ENCODE data around the gene FDX1. TPM values are rescaled to one million over a fixed set of nuclear protein-coding genes. Genes with fewer than 3 reads are reported as not detected.

The FDX1 gene
- total RNA-seq, 1 experiment from 2014 or later, result 13.6 TPM

DNA sequence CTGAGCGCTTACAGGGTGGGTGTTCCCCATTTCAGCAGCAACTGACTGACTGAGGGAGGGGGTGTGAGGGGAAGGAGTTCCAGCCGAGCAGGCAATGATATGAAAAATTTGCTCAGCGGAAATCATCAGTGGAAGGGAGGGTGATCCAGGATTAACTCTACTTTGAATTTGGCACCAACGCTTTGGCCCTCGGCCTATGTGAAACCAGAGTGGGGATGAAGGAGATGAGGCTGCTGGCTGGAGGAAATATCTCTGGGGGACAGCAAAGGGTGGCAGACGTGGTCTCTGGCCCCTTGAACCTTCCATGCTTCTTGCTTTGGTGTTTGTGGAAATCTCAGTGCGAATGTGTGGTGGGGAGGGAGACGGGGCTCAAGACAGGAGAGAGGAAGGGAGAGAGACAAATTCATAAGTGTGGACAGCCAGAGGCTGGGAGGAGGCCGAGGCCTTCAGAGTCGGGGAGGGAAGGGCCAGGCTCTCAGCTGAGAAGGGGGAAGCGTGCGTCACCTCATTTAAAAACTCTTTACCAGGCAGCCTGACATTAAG is 83.6 kb downstream of the FDX1 start:
- POLR2A ChIA-PET, result no interaction called here
- in situ Hi-C loops (cut with HindIII; ENCODE audit: low pct_unique_long_range_greater_than_20kb, low sequenced_read_pairs) (no loop called here), intact Hi-C loops (cut with micrococcal nuclease; ENCODE audit: unreplicated experiment) (no loop called here)
- no TSS peak for BruUV-seq (replicated peaks)
- Histone ChIP-seq H3K27me3 (ENCODE audit: control insufficient read depth, insufficient read depth, low read length) (peaks cover 4% of the 10 kb centered on the region; the same call in 1 of the 2 replicates), H3K4me3 (ENCODE audit: low read depth in 2 of 2, low read length in 2 of 2) (no peak overlapping the region), H3K4me1 (ENCODE audit: control insufficient read depth, insufficient read depth, low read length) (no peaks in the 10 kb centered on the region), H3K9me3 (ENCODE audit: control insufficient read depth, insufficient read depth, low read depth, low read length) (no peaks in the 10 kb centered on the region), H3K27ac (ENCODE audit: low read length) (no peak overlapping the region), H3K36me3 (ENCODE audit: control insufficient read depth, insufficient read depth, low read length) (no peaks in the 10 kb centered on the region)
- no peak for ATAC-seq
- TF ChIP-seq TCF7L2 (IDR thresholded peaks at IDR 0.05; ENCODE audit: low read depth, low read length), result no peak
- DNase-seq (ENCODE audit: low read depth, low spot score), result no peak
- CTCF ChIA-PET, result no interaction called here

DNA sequence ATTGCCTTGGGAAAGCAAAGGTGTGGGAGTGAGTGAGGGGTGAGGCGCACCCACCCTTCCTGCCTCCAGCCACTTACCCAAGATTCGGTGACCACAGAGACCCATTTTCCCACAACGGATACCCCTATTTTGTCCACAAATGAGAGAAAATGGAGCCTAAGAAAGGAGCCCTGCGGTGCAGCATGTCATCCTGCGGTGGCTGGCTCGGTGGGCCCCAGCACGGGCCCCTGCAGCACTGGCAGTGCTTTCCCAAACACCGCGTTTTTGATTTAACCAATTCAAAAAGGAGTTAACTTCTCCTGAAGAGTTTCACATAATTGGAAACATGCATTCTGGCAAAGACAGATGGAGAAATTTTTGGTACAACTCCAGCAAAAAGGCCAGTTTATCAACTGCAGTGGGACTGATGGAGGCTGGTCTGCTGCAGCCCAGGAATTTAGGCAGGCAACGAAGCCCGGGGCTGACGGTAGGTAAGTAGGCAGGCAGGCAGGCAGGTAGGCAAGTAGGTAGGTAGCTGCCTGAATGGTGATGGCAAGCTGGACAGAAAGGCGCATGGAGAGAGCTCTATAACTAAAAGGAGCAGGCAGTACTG is 84.2 kb downstream of the FDX1 start:
- TF ChIP-seq CTCF (IDR thresholded peaks at IDR 0.05) (no peak), TCF7L2 (IDR thresholded peaks at IDR 0.05; ENCODE audit: low read depth, low read length) (no peak), POLR2AphosphoS5 (IDR thresholded peaks at IDR 0.05; ENCODE audit: low read depth, low read length) (no peak), SIN3A (IDR thresholded peaks at IDR 0.05; ENCODE audit: borderline replicate concordance, insufficient read depth, low read depth, low read length) (no peak), REST (IDR thresholded peaks at IDR 0.05; ENCODE audit: insufficient read depth in 1 of 2, low read depth in 2 of 2, low read length in 1 of 2) (no peak)
- intact Hi-C loops (cut with micrococcal nuclease; ENCODE audit: unreplicated experiment), result no loop called here
- in situ Hi-C loops (cut with HindIII; ENCODE audit: low pct_unique_long_range_greater_than_20kb, low sequenced_read_pairs), result no loop called here
- CTCF ChIA-PET, result no interaction called here
- H3K27me3 ChIP-seq (ENCODE audit: control insufficient read depth, insufficient read depth, low read length), result peaks cover 2% of the 10 kb centered on the region; the same call in 1 of the 2 replicates
- DNase-seq (ENCODE audit: low read depth, low spot score), result no peak
- POLR2A ChIA-PET, result no interaction called here
- H3K4me1 ChIP-seq (ENCODE audit: control insufficient read depth, insufficient read depth, low read length), result no peaks in the 10 kb centered on the region
- no peak overlapping the region for H3K27ac ChIP-seq (ENCODE audit: low read length)
- no peak for ATAC-seq
- no peaks in the 10 kb centered on the region for H3K9me3 ChIP-seq (ENCODE audit: control insufficient read depth, insufficient read depth, low read depth, low read length)
- no peaks in the 10 kb centered on the region for H3K36me3 ChIP-seq (ENCODE audit: control insufficient read depth, insufficient read depth, low read length)
- no TSS peak for BruUV-seq (replicated peaks)
- no peak overlapping the region for H3K4me3 ChIP-seq (ENCODE audit: low read depth in 2 of 2, low read length in 2 of 2)

Other genes with a start within 250 kb of the FDX1 start
- gene RDX, start 133.3 kb upstream of the FDX1 start, total RNA-seq (2021; ENCODE audit: unreplicated experiment), result 200 TPM

Data from Panc1 (cell line).